Measurements from ENCODE around the gene NEXMIF.
"Not testable (repeated sequence)": the region's sequence is repeated elsewhere in the genome, so short reads cannot be mapped to it uniquely, and the experiment has no call there.

NEXMIF gene

GRCh38 chrX:74925225-74926088 lies at the start of gene NEXMIF:
TSS of gene NEXMIF (minus strand) at chrX:74925452.
- no peak for DNase-seq (ENCODE audit: low read depth, low spot score)

- DNase-seq (ENCODE audit: low read depth, low spot score), result not testable (repeated sequence)
Observed at GRCh38 chrX:74961962-74962361, 36.7 kb upstream of the NEXMIF start.

- no peak for DNase-seq (ENCODE audit: low read depth, low spot score)
Observed at GRCh38 chrX:74949717-74950116, 24.5 kb upstream of the NEXMIF start.

- no peak for DNase-seq (ENCODE audit: low read depth, low spot score)
Observed at GRCh38 chrX:74940414-74940813, 15.2 kb upstream of the NEXMIF start.

- DNase-seq (ENCODE audit: low read depth, low spot score), result no peak
Observed at GRCh38 chrX:74931214-74931613, 6.0 kb upstream of the NEXMIF start.

- DNase-seq (ENCODE audit: low read depth, low spot score), result no peak
Observed at GRCh38 chrX:74924449-74925224, 615 bp downstream of the NEXMIF start.

GRCh38 chrX:74923942-74924448 lies 1.3 kb downstream of the NEXMIF start:
- no peak for DNase-seq (ENCODE audit: low read depth, low spot score)

GRCh38 chrX:74922922-74923543 lies 2.2 kb downstream of the NEXMIF start:
- no peak for DNase-seq (ENCODE audit: low read depth, low spot score)

- DNase-seq (ENCODE audit: low read depth, low spot score), result no peak
Observed at GRCh38 chrX:74911494-74911893, 13.8 kb downstream of the NEXMIF start.

GRCh38 chrX:74906417-74906816 lies 18.8 kb downstream of the NEXMIF start:
- DNase-seq (ENCODE audit: low read depth, low spot score), result no peak

- no peak for DNase-seq (ENCODE audit: low read depth, low spot score)
Observed at GRCh38 chrX:74902806-74903205, 22.4 kb downstream of the NEXMIF start.

GRCh38 chrX:74892561-74892960 lies 32.7 kb downstream of the NEXMIF start:
- DNase-seq (ENCODE audit: low read depth, low spot score), result no peak

- no peak for DNase-seq (ENCODE audit: low read depth, low spot score)
Observed at GRCh38 chrX:74890676-74891430, 34.4 kb downstream of the NEXMIF start.

GRCh38 chrX:74882383-74882782 lies 42.9 kb downstream of the NEXMIF start:
- DNase-seq (ENCODE audit: low read depth, low spot score), result not testable (repeated sequence)

GRCh38 chrX:74865725-74866124 lies 59.5 kb downstream of the NEXMIF start:
- no peak for DNase-seq (ENCODE audit: low read depth, low spot score)

GRCh38 chrX:74853255-74853654 lies 72.0 kb downstream of the NEXMIF start:
- DNase-seq (ENCODE audit: low read depth, low spot score), result no peak

GRCh38 chrX:74835566-74835965 lies 89.7 kb downstream of the NEXMIF start:
- no peak for DNase-seq (ENCODE audit: low read depth, low spot score)

GRCh38 chrX:74819797-74820196 lies 105.5 kb downstream of the NEXMIF start:
- not testable (repeated sequence) for DNase-seq (ENCODE audit: low read depth, low spot score)

- no peak for DNase-seq (ENCODE audit: low read depth, low spot score)
Observed at GRCh38 chrX:74814681-74815080, 110.6 kb downstream of the NEXMIF start.

- DNase-seq (ENCODE audit: low read depth, low spot score), result no peak
Observed at GRCh38 chrX:74804574-74804973, 120.7 kb downstream of the NEXMIF start.

GRCh38 chrX:74800062-74800461 lies 125.2 kb downstream of the NEXMIF start:
- no peak for DNase-seq (ENCODE audit: low read depth, low spot score)
